Measurements from ENCODE around the gene C1QTNF1.

DNA sequence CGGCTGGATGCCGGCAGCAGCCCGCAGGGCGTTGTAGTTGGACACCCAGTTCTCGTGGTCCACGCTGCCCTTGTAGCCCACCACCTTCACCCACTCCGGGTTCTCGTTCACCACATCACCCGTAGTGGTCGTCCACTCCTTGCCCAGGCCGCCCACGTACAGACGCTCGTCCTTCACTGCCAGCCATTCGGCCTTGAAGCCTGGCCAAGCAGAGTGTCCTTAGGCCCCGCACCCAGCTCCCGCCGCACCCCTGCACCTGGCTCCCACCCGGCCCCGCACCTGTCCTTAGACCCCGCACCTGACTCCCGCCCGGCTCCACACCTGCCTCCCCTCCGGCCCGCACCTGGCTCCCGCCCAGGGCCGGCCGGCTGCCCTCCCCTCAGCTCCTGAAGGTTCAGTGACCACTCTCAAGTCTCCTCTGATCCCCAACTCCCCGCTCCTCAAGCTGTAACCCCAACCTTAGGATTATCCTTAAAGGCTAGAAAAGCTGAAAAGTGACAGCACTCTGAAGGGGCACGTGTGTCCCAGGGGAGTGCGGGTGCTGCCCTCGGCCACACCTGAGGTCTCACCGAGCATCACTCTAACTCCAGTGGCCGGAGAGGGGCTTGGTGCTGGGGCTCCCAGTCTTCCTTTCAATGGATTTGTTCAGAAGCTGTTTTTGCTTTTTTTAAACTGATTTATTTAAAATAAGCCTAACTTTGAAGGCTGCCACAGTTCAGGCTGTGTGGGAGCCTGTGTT, 28.8 kb upstream of the C1QTNF1 start:
- TF ChIP-seq PAX5 (IDR thresholded peaks at IDR 0.05; ENCODE audit: insufficient read depth, low read length, severe bottlenecking) (no peak), POU2F2 (IDR thresholded peaks at IDR 0.05; ENCODE audit: low read depth, low read length) (no peak)

Data from GM12891 (cell line).